Heart left ventricle (tissue), 16 donors: ENCODE results near the gene CIAPIN1. TPM values are rescaled to one million over a fixed set of nuclear protein-coding genes. Genes with fewer than 3 reads are reported as not detected.
"Not testable (repeated sequence)": the region's sequence is repeated elsewhere in the genome, so short reads cannot be mapped to it uniquely, and the experiment has no call there.

Experiments
- ATAC-seq, 4 donors: fragments of 200-7000 bp; cut with Tn5 transposase; one replicate each; pipeline ENCODE4 v1.9.1; 2020 to 2022; ENCODE audit warnings: moderate library complexity in 4 of 4, mild to moderate bottlenecking in 3 of 4, moderate number of reproducible peaks in 1 of 4
- DNase-seq, 5 donors: peaks; one replicate each; pipeline ENCODE4 v3.0.0-alpha.2; 2020
- H3K27ac ChIP-seq, 12 donors: fragments of 200-600 bp; sonication (generic) in 4 of 12; one replicate each; pipeline versions ENCODE4 v1.5.0 to v1.8.0; 2016 to 2022; ENCODE audit warnings: mild to moderate bottlenecking in 2 of 12
- H3K27me3 ChIP-seq, 9 donors: fragments of 200-600 bp; sonication (generic) in 2 of 9; one replicate each; pipeline versions ENCODE4 v1.5.1 to v1.8.0; 2016 to 2022; ENCODE audit warnings: mild to moderate bottlenecking in 3 of 9
- H3K36me3 ChIP-seq, 9 donors: fragments of 200-600 bp; sonication (generic) in 2 of 9; one replicate each; pipeline versions ENCODE4 v1.5.0 to v1.8.0; 2018 to 2022; ENCODE audit warnings: mild to moderate bottlenecking in 2 of 9
- H3K4me1 ChIP-seq, 12 donors: fragments of 200-600 bp; sonication (generic) in 4 of 12; one replicate each; pipeline versions ENCODE4 v1.5.0 to v1.8.0; 2016 to 2022; ENCODE audit warnings: mild to moderate bottlenecking in 3 of 12
- H3K4me3 ChIP-seq, 12 donors: fragments of 200-600 bp; sonication (generic) in 4 of 12; one replicate each; pipeline versions ENCODE4 v1.5.0 to v1.8.0; 2017 to 2022; ENCODE audit warnings: mild to moderate bottlenecking in 9 of 12, moderate library complexity in 4 of 12
- H3K9me3 ChIP-seq, 12 donors: fragments of 200-600 bp; sonication (generic) in 4 of 12; one replicate each; pipeline versions ENCODE4 v1.5.0 to v1.8.0; 2016 to 2022; ENCODE audit warnings: mild to moderate bottlenecking in 1 of 12
- CTCF ChIP-seq, 12 donors: fragments of 200-600 bp; sonication (generic) in 4 of 12; IDR thresholded peaks; one replicate each; pipeline versions ENCODE4 v1.5.0 to v1.8.0; 2018 to 2022; ENCODE audit warnings: antibody characterized with exemption in 12 of 12, mild to moderate bottlenecking in 5 of 12
- POLR2A ChIP-seq, 2 donors: fragments of 450-650 bp; IDR thresholded peaks; one replicate each; pipeline ENCODE4 v1.6.1; 2017; ENCODE audit warnings: antibody characterized with exemption in 2 of 2, mild to moderate bottlenecking in 2 of 2, moderate library complexity in 2 of 2
- WGBS, 4 donors: extraction: QIAGEN DNeasy Blood & Tissue Kit in 2 of 4; methylation state at CpG; one replicate each; pipeline versions ENCODE4 v1.1.5 to v1.1.7; 2013 to 2018; 5-methylcytosine and 5-hydroxymethylcytosine counted together
- intact Hi-C, 10 donors: fragments of 100-400 bp; cut with DNase I; formaldehyde crosslinking; loops; one replicate each; pipeline versions ENCODE4 v1.11.1 to v1.14.2; 2022
- polyA plus RNA-seq, 2 donors: library from polyadenylated mRNA; stranded (reverse); fragments of 200-250 nt; gene quantifications; one replicate each; pipeline ENCODE4 v1.2.3, GENCODE V29; 2013
- total RNA-seq, 9 donors: library from RNA; depleted of rRNA in 2 of 9; stranded (reverse); fragments of >200 nt in 2 of 9; fragmentation: NEBNext Ultra II Directional in 3 of 9; extraction: Animal tissue kit (Norgen Biotek cat#: 25700) in 3 of 9; gene quantifications; one replicate each; pipeline versions ENCODE4 v1.1.0 to v1.2.4, GENCODE V29; 2016 to 2023
- donor health status: ischemic (EF 13 %, LVEDD 7.1; RV severe dilation, severe dysfunction).
- donor health status: healthy with polysubstance abuse.
- donor health status: DM: no; HTN: yes; CAD: no.
- donor health status: DM: no; HTN: no; CAD: no.
- donor health status: ischemic (EF 25% LVEDD 6.9; RV normal size, moderate dysfunction).
- donor health status: ischemic (EF 25% LVEDD 5.7; RV mildly dilated, moderate dysfunction).
- donor health status: healthy.
- donor health status: DM: yes; HTN: yes; CAD: no.
- donor health status: ischemic (EF 35%, LVEDD 5.7; RV mildly dilated, moderate dysfunction).
- donor health status: nonischemic (EF 11% LVEDD 7.7; RV severe dilation, severe dysfunction).
- donor health status: DM: yes; HTN: yes; CAD: no.
- donor health status: PGD.
- donor health status: ischemic (EF 29% LVEDD 5.4; RV normal size, mild dysfunction).
- donor health status: nonischemic (EF 23%, LVEDD 6.1; RV moderate dilation, normal function).

CIAPIN1 gene
- total and polyA plus RNA-seq, 11 donors: 22.4 to 73.2 (median 51.7) TPM

GRCh38 chr16:57401943-57402640 is 45.1 kb downstream of the CIAPIN1 start:
- ATAC-seq (no peak), DNase-seq (no peak)
- WGBS, 4 donors: 50 to 57% (median 56%) methylated on average over 6 to 7 of the region's 7 CpGs
- Histone ChIP-seq H3K4me1 (no peaks in the 10 kb centered on the region), H3K36me3 (no peaks in the 10 kb centered on the region), H3K27me3 (no peaks in the 10 kb centered on the region), H3K9me3 (no peaks in the 10 kb centered on the region), H3K27ac (no peak overlapping the region), H3K4me3 (no peak overlapping the region)
- TF ChIP-seq CTCF (IDR thresholded peaks at IDR 0.05): no peak
- TF ChIP-seq POLR2A (IDR thresholded peaks at IDR 0.05): no peak
- intact Hi-C loops: no loop called here

GRCh38 chr16:57397493-57397892 is 49.7 kb downstream of the CIAPIN1 start:
- WGBS, 4 donors: 90 to 94% (median 92%) methylated on average over 4 of the region's 4 CpGs

GRCh38 chr16:57396786-57397185 is 50.4 kb downstream of the CIAPIN1 start:
- Histone ChIP-seq H3K36me3 (no peaks in the 10 kb centered on the region), H3K27me3 (no peaks in the 10 kb centered on the region), H3K9me3 (no peaks in the 10 kb centered on the region), H3K4me1 (peaks cover 0 to 9% (median 0%) of the 10 kb centered on the region in 12 donors), H3K4me3 (no peak overlapping the region), H3K27ac (no peak overlapping the region)
- 87 to 90% (median 89%) methylated on average over 4 of the region's 4 CpGs for WGBS, 4 donors
- ATAC-seq: no peak
- DNase-seq: no peak
- no peak for TF ChIP-seq POLR2A (IDR thresholded peaks at IDR 0.05)
- no peak for TF ChIP-seq CTCF (IDR thresholded peaks at IDR 0.05)
- intact Hi-C loops: no loop called here

More at GRCh38 chr16:57397493-57397892, 49.7 kb downstream of the CIAPIN1 start:
- H3K36me3 ChIP-seq, H3K27me3 ChIP-seq, DNase-seq, intact Hi-C loops, H3K27ac ChIP-seq, H3K4me3 ChIP-seq, H3K4me1 ChIP-seq, ATAC-seq, H3K9me3 ChIP-seq: not testable (repeated sequence)

GRCh38 chr16:57395026-57395425 is 52.2 kb downstream of the CIAPIN1 start:
- intact Hi-C loops: no loop called here
- TF ChIP-seq CTCF (IDR thresholded peaks at IDR 0.05) (no peak), POLR2A (IDR thresholded peaks at IDR 0.05) (no peak)
- H3K4me3 ChIP-seq: no peak overlapping the region
- peak overlapping the region in 1 of 12 donors; percentile 33 for H3K27ac ChIP-seq
- H3K27me3 ChIP-seq: no peaks in the 10 kb centered on the region
- no peaks in the 10 kb centered on the region for H3K9me3 ChIP-seq
- DNase-seq (no peak), ATAC-seq (no peak)
- H3K4me1 ChIP-seq: peaks cover 0 to 20% (median 10%) of the 10 kb centered on the region in 12 donors
- no peaks in the 10 kb centered on the region for H3K36me3 ChIP-seq
- 89 to 93% (median 91%) methylated on average over 5 of the region's 5 CpGs for WGBS, 4 donors

GRCh38 chr16:57394444-57394843 is 52.7 kb downstream of the CIAPIN1 start:
- Histone ChIP-seq H3K27me3 (no peaks in the 10 kb centered on the region), H3K4me3 (no peak overlapping the region), H3K4me1 (peaks cover 0 to 21% (median 12%) of the 10 kb centered on the region in 12 donors), H3K36me3 (no peaks in the 10 kb centered on the region), H3K27ac (peak overlapping the region in 1 of 12 donors; percentile 33), H3K9me3 (no peaks in the 10 kb centered on the region)
- WGBS, 4 donors: 32 to 53% (median 47%) methylated on average over 5 to 7 of the region's 7 CpGs
- DNase-seq (peak in 2 of 5 donors; percentile 50 to 57), ATAC-seq (peak; percentile 65 to 91 (median 73))
- TF ChIP-seq POLR2A (IDR thresholded peaks at IDR 0.05): no peak
- intact Hi-C loops: no loop called here
